ENCODE data around the gene TAT.

- no peak for TF ChIP-seq CTCF (optimal IDR thresholded peaks at IDR 0.05 in 1 of 3, IDR thresholded peaks at IDR 0.05 in 1 of 3, conservative IDR thresholded peaks at IDR 0.05 in 1 of 3; ENCODE audit: extremely low read depth in 1 of 3, insufficient read depth in 2 of 3, low read length in 3 of 3)
- TF ChIP-seq EZH2 (IDR thresholded peaks at IDR 0.05; ENCODE audit: low read length) = no peak
Observed at GRCh38 chr16:71528257-71528656, 48.6 kb downstream of the TAT start.
